Suprapubic skin (tissue), 4 donors: ENCODE data around the gene MCAM. TPM values are rescaled to one million over a fixed set of nuclear protein-coding genes. Genes with fewer than 3 reads are reported as not detected.
A peak's percentile ranks its signal among the peaks of the same experiment; 100 is the strongest.

Experiments
- DNase-seq, 2 donors: peaks; one replicate each; pipeline ENCODE4 v3.0.0-alpha.2; 2019; ENCODE audit warnings: low spot score in 2 of 2
- H3K27ac ChIP-seq: fragments of 200-600 bp; sonication (generic); one replicate; pipeline ENCODE4 v1.5.1; 2019
- H3K27me3 ChIP-seq: fragments of 200-600 bp; sonication (generic); one replicate; pipeline ENCODE4 v1.5.1; 2019
- H3K36me3 ChIP-seq: fragments of 200-600 bp; sonication (generic); one replicate; pipeline ENCODE4 v1.5.1; 2019
- H3K4me1 ChIP-seq: fragments of 200-600 bp; sonication (generic); one replicate; pipeline ENCODE4 v1.5.1; 2019
- H3K4me3 ChIP-seq: fragments of 200-600 bp; sonication (generic); one replicate; pipeline ENCODE4 v1.5.1; 2019; ENCODE audit warnings: mild to moderate bottlenecking
- H3K9me3 ChIP-seq: fragments of 200-600 bp; sonication (generic); one replicate; pipeline ENCODE4 v1.5.1; 2019
- CTCF ChIP-seq, 2 donors: fragments of 200-600 bp in 1 of 2; fragments of 450-650 bp in 1 of 2; sonication (generic) in 1 of 2; IDR thresholded peaks; one replicate each; pipeline ENCODE4 v1.5.1; 2016 to 2019; ENCODE audit warnings: antibody characterized with exemption in 2 of 2, mild to moderate bottlenecking in 1 of 2, moderate library complexity in 1 of 2
- EP300 ChIP-seq: sonication (generic); formaldehyde crosslinking; IDR thresholded peaks from one replicate; pipeline ENCODE4 v1.6.1; 2017; ENCODE audit warnings: antibody characterized with exemption
- POLR2A ChIP-seq, 2 donors: fragments of 450-650 bp; IDR thresholded peaks; one replicate each; pipeline ENCODE4 v1.6.1; 2017; ENCODE audit warnings: antibody characterized with exemption in 2 of 2, mild to moderate bottlenecking in 2 of 2, moderate library complexity in 2 of 2
- POLR2AphosphoS5 ChIP-seq, 3 donors: sonication (generic); formaldehyde crosslinking; IDR thresholded peaks; one replicate each; pipeline ENCODE4 v1.6.1; 2017; ENCODE audit warnings: antibody characterized with exemption in 3 of 3
- WGBS: methylation state at CpG from one replicate; pipeline ENCODE4 v1.1.5; 2018; 5-methylcytosine and 5-hydroxymethylcytosine counted together
- total RNA-seq, 4 donors: library from RNA; depleted of rRNA; stranded (reverse); fragments of >200 nt; gene quantifications; one replicate each; pipeline ENCODE4 v1.1.0, GENCODE V29; 2016

MCAM gene
- total RNA-seq, 4 donors from 2014 or later = 104 to 163 (median 124) TPM

GRCh38 chr11:119332111-119332765 is 15.3 kb upstream of the MCAM start:
- WGBS = 87% methylated on average over 4 of the region's 4 CpGs
- H3K27me3 ChIP-seq = no peaks in the 10 kb centered on the region
- H3K36me3 ChIP-seq = peaks cover 8% of the 10 kb centered on the region
- no peaks in the 10 kb centered on the region for H3K9me3 ChIP-seq
- H3K4me1 ChIP-seq = peaks cover 15% of the 10 kb centered on the region
- no peak overlapping the region for H3K27ac ChIP-seq
- DNase-seq = no peak
- no peak overlapping the region for H3K4me3 ChIP-seq
- TF ChIP-seq POLR2A (IDR thresholded peaks at IDR 0.05) (no peak), EP300 (no peak), CTCF (IDR thresholded peaks at IDR 0.05) (no peak), POLR2AphosphoS5 (IDR thresholded peaks at IDR 0.05) (no peak)

- Histone ChIP-seq H3K27ac (no peak overlapping the region), H3K9me3 (no peaks in the 10 kb centered on the region), H3K36me3 (no peaks in the 10 kb centered on the region), H3K27me3 (no peaks in the 10 kb centered on the region), H3K4me1 (peaks cover 6% of the 10 kb centered on the region), H3K4me3 (no peak overlapping the region)
- 68% methylated on average over 1 of the region's 1 CpG for WGBS
- DNase-seq = no peak
- TF ChIP-seq POLR2AphosphoS5 (IDR thresholded peaks at IDR 0.05) (no peak), EP300 (no peak), POLR2A (IDR thresholded peaks at IDR 0.05) (no peak), CTCF (IDR thresholded peaks at IDR 0.05) (no peak)
Measured at GRCh38 chr11:119330237-119330636, 13.3 kb upstream of the MCAM start.

GRCh38 chr11:119329320-119329719 is 12.4 kb upstream of the MCAM start:
- H3K4me3 ChIP-seq = no peak overlapping the region
- TF ChIP-seq POLR2A (IDR thresholded peaks at IDR 0.05) (no peak), EP300 (no peak), POLR2AphosphoS5 (IDR thresholded peaks at IDR 0.05) (no peak), CTCF (IDR thresholded peaks at IDR 0.05) (no peak)
- no peak overlapping the region for H3K27ac ChIP-seq
- no peaks in the 10 kb centered on the region for H3K27me3 ChIP-seq
- WGBS = 62% methylated on average over 2 of the region's 2 CpGs
- H3K36me3 ChIP-seq = no peaks in the 10 kb centered on the region
- no peak for DNase-seq
- H3K9me3 ChIP-seq = no peaks in the 10 kb centered on the region
- no peaks in the 10 kb centered on the region for H3K4me1 ChIP-seq

GRCh38 chr11:119324189-119324588 is 7.3 kb upstream of the MCAM start:
- no peak overlapping the region for H3K4me3 ChIP-seq

More at GRCh38 chr11:119324189-119324588, 7.3 kb upstream of the MCAM start:
- no peaks in the 10 kb centered on the region for H3K36me3 ChIP-seq
- peaks cover 8% of the 10 kb centered on the region for H3K27me3 ChIP-seq
- no peak for TF ChIP-seq CTCF (IDR thresholded peaks at IDR 0.05)
- no peak for TF ChIP-seq EP300
- TF ChIP-seq POLR2A (IDR thresholded peaks at IDR 0.05) = no peak
- TF ChIP-seq POLR2AphosphoS5 (IDR thresholded peaks at IDR 0.05) = no peak
- WGBS = 58% methylated on average over 4 of the region's 4 CpGs
- DNase-seq = peak in 1 of 2 donors; percentile 29
- H3K4me1 ChIP-seq = peaks cover 29% of the 10 kb centered on the region
- H3K9me3 ChIP-seq = no peaks in the 10 kb centered on the region
- no peak overlapping the region for H3K27ac ChIP-seq
